Measurements from ENCODE around the gene SLCO2A1.

SLCO2A1 gene

GRCh38 chr3:134033315-134033996 is 3.7 kb upstream of the SLCO2A1 start:
- DNase-seq, result no peak

- DNase-seq, result no peak
Observed at GRCh38 chr3:134031348-134031915, 1.7 kb upstream of the SLCO2A1 start.

- DNase-seq, result no peak
Observed at GRCh38 chr3:134030379-134031347, 938 bp upstream of the SLCO2A1 start.

GRCh38 chr3:134029256-134029733 is 430 bp downstream of the SLCO2A1 start:
- DNase-seq, result no peak

GRCh38 chr3:134028486-134029255 is 1.1 kb downstream of the SLCO2A1 start:
- DNase-seq, result no peak

- no peak for DNase-seq
Observed at GRCh38 chr3:134027631-134028030, 2.1 kb downstream of the SLCO2A1 start.

GRCh38 chr3:134020135-134020680 is 9.5 kb downstream of the SLCO2A1 start:
- no peak for DNase-seq

- no peak for DNase-seq
Observed at GRCh38 chr3:134018850-134019249, 10.9 kb downstream of the SLCO2A1 start.

GRCh38 chr3:134018406-134018805 is 11.3 kb downstream of the SLCO2A1 start:
- DNase-seq, result no peak

GRCh38 chr3:134017490-134017889 is 12.2 kb downstream of the SLCO2A1 start:
- no peak for DNase-seq

- DNase-seq, result no peak
Observed at GRCh38 chr3:134014270-134014669, 15.5 kb downstream of the SLCO2A1 start.

GRCh38 chr3:134013280-134013679 is 16.4 kb downstream of the SLCO2A1 start:
- DNase-seq, result no peak

- no peak for DNase-seq
Observed at GRCh38 chr3:134009345-134010000, 20.3 kb downstream of the SLCO2A1 start.

- no peak for DNase-seq
Observed at GRCh38 chr3:134008630-134009156, 21.0 kb downstream of the SLCO2A1 start.

- DNase-seq, result no peak
Observed at GRCh38 chr3:134007819-134008218, 21.9 kb downstream of the SLCO2A1 start.

- DNase-seq, result no peak
Observed at GRCh38 chr3:134004841-134005240, 24.9 kb downstream of the SLCO2A1 start.

GRCh38 chr3:134003066-134003465 is 26.7 kb downstream of the SLCO2A1 start:
- DNase-seq, result no peak

- DNase-seq, result no peak
Observed at GRCh38 chr3:134002306-134002705, 27.4 kb downstream of the SLCO2A1 start.

GRCh38 chr3:134001251-134001650 is 28.5 kb downstream of the SLCO2A1 start:
- no peak for DNase-seq

- no peak for DNase-seq
Observed at GRCh38 chr3:133999891-134000685, 29.6 kb downstream of the SLCO2A1 start.

All from activated CD4-positive, CD25-positive, alpha-beta regulatory T cell (primary cell).